ENCODE measurements around the gene PAX6. TPM values are rescaled to one million over a fixed set of nuclear protein-coding genes. Genes with fewer than 3 reads are reported as not detected.

The PAX6 gene
- total RNA-seq, 3 donors from 2014 or later, result 0.88 TPM; not detected in 2

- no peak overlapping the region for H3K27ac ChIP-seq
- DNase-seq (ENCODE audit: low spot score in 2 of 2), result no peak
- peaks cover 7 to 99% of the 10 kb centered on the region in 2 donors for H3K27me3 ChIP-seq
- H3K36me3 ChIP-seq, result no peaks in the 10 kb centered on the region
- peaks cover 8 to 17% of the 10 kb centered on the region in 2 donors for H3K4me1 ChIP-seq
- peak overlapping the region in 1 of 3 donors; percentile 29 for H3K4me3 ChIP-seq
- no peaks in the 10 kb centered on the region for H3K9me3 ChIP-seq
- intact Hi-C loops (cut with DNase I; ENCODE audit: low total_unique reads), result no loop called here
- no peak for TF ChIP-seq CTCF (IDR thresholded peaks at IDR 0.05)
- no peak for TF ChIP-seq POLR2A (IDR thresholded peaks at IDR 0.05)
- no peak for TF ChIP-seq POLR2AphosphoS5 (IDR thresholded peaks at IDR 0.05)
Observed at GRCh38 chr11:31805629-31806185, 5.4 kb downstream of the PAX6 start.

- DNase-seq (ENCODE audit: low spot score in 2 of 2), result no peak
Observed at GRCh38 chr11:31805037-31805628, 6.0 kb downstream of the PAX6 start.

GRCh38 chr11:31804312-31805036, 6.6 kb downstream of the PAX6 start:
- DNase-seq (ENCODE audit: low spot score in 2 of 2), result no peak
- intact Hi-C loops (cut with DNase I; ENCODE audit: low total_unique reads), result loop anchor here (5.0 kb wide), 1 partner anchor 272 kb away; no protein-coding TSS in a partner anchor

More at GRCh38 chr11:31805037-31805628, 6.0 kb downstream of the PAX6 start:
- Histone ChIP-seq H3K27me3 (peaks cover 5 to 99% of the 10 kb centered on the region in 2 donors), H3K36me3 (no peaks in the 10 kb centered on the region), H3K27ac (no peak overlapping the region), H3K4me3 (peak overlapping the region in 1 of 3 donors; percentile 41), H3K4me1 (peaks cover 5 to 14% of the 10 kb centered on the region in 2 donors), H3K9me3 (no peaks in the 10 kb centered on the region)
- intact Hi-C loops (cut with DNase I; ENCODE audit: low total_unique reads), result no loop called here
- TF ChIP-seq POLR2AphosphoS5 (IDR thresholded peaks at IDR 0.05), result no peak
- no peak for TF ChIP-seq POLR2A (IDR thresholded peaks at IDR 0.05)
- TF ChIP-seq CTCF (IDR thresholded peaks at IDR 0.05), result no peak

GRCh38 chr11:31803813-31804311, 7.3 kb downstream of the PAX6 start:
- Histone ChIP-seq H3K36me3 (no peaks in the 10 kb centered on the region), H3K27me3 (peaks cover 0 to 99% of the 10 kb centered on the region in 2 donors), H3K9me3 (no peaks in the 10 kb centered on the region), H3K4me1 (peaks cover 3 to 16% of the 10 kb centered on the region in 2 donors), H3K4me3 (no peak overlapping the region), H3K27ac (no peak overlapping the region)
- intact Hi-C loops (cut with DNase I; ENCODE audit: low total_unique reads), result loop anchor here (5.0 kb wide), 1 partner anchor 272 kb away; no protein-coding TSS in a partner anchor
- DNase-seq (ENCODE audit: low spot score in 2 of 2), result no peak
- TF ChIP-seq CTCF (IDR thresholded peaks at IDR 0.05) (no peak), POLR2AphosphoS5 (IDR thresholded peaks at IDR 0.05) (no peak), POLR2A (IDR thresholded peaks at IDR 0.05) (no peak)

More at GRCh38 chr11:31804312-31805036, 6.6 kb downstream of the PAX6 start:
- Histone ChIP-seq H3K27ac (no peak overlapping the region), H3K36me3 (no peaks in the 10 kb centered on the region), H3K9me3 (no peaks in the 10 kb centered on the region), H3K4me1 (peaks cover 3 to 14% of the 10 kb centered on the region in 2 donors), H3K4me3 (peak overlapping the region in 1 of 3 donors; percentile 41), H3K27me3 (peaks cover 0 to 99% of the 10 kb centered on the region in 2 donors)
- no peak for TF ChIP-seq POLR2A (IDR thresholded peaks at IDR 0.05)
- TF ChIP-seq POLR2AphosphoS5 (IDR thresholded peaks at IDR 0.05), result no peak

GRCh38 chr11:31802990-31803812, 7.9 kb downstream of the PAX6 start:
- TF ChIP-seq POLR2AphosphoS5 (IDR thresholded peaks at IDR 0.05), result no peak
- no peak for TF ChIP-seq POLR2A (IDR thresholded peaks at IDR 0.05)
- TF ChIP-seq CTCF (IDR thresholded peaks at IDR 0.05), result no peak
- Histone ChIP-seq H3K27me3 (peaks cover 0 to 99% of the 10 kb centered on the region in 2 donors), H3K36me3 (no peaks in the 10 kb centered on the region)

More at GRCh38 chr11:31802990-31803812, 7.9 kb downstream of the PAX6 start:
- intact Hi-C loops (cut with DNase I; ENCODE audit: low total_unique reads), result loop anchor here (5.0 kb wide), 1 partner anchor 271 kb away; no protein-coding TSS in a partner anchor
- no peak for DNase-seq (ENCODE audit: low spot score in 2 of 2)
- no peak overlapping the region for H3K27ac ChIP-seq
- H3K4me3 ChIP-seq, result no peak overlapping the region
- no peaks in the 10 kb centered on the region for H3K9me3 ChIP-seq
- peaks cover 3 to 22% of the 10 kb centered on the region in 2 donors for H3K4me1 ChIP-seq

All from breast epithelium (tissue), 4 donors.